OCI-LY3 (cell line): ENCODE data around the gene CFAP221.

Source experiments
- H2AFZ ChIP-seq: fragments of 200-600, 300-600 bp; shearing (Covaris generic); 2 replicates; pipeline ENCODE4 v1.6.0; 2014; ENCODE audit warnings: antibody characterized with exemption, low read depth, low read length
- H3K27ac ChIP-seq: fragments of 200-600, 300-600 bp; sonication (generic); 2 replicates; pipeline ENCODE4 v1.5.1; 2014; ENCODE audit warnings: mild to moderate bottlenecking, low read length, moderate library complexity, mixed read lengths
- H3K27me3 ChIP-seq: fragments of 200-600, 300-600 bp; sonication (generic); 2 replicates; pipeline ENCODE4 v1.6.1; 2014; ENCODE audit warnings: low read depth, low read length, mixed read lengths
- H3K36me3 ChIP-seq: fragments of 200-600, 300-600 bp; sonication (generic); replicated peaks from 2 replicates; pipeline ENCODE3; 2014; ENCODE audit warnings: low read depth, low read length, mixed read lengths
- H3K4me1 ChIP-seq: fragments of 300-600, 200-600 bp; sonication (generic); 2 replicates; pipeline ENCODE4 v1.6.1; 2014; ENCODE audit warnings: low read length, mixed read lengths
- H3K4me2 ChIP-seq: fragments of 200-600, 300-600 bp; sonication (generic); 2 replicates; pipeline ENCODE4 v1.6.1; 2014; ENCODE audit warnings: low read length, mixed read lengths
- H3K4me3 ChIP-seq: fragments of 300-600, 200-600 bp; sonication (generic); 2 replicates; pipeline ENCODE4 v1.5.1; 2014; ENCODE audit warnings: antibody characterized with exemption, mild to moderate bottlenecking, low read length, moderate library complexity
- H3K79me2 ChIP-seq: fragments of 300-600, 200-600 bp; shearing (Covaris generic); 2 replicates; pipeline ENCODE4 v1.6.1; 2014; ENCODE audit warnings: mild to moderate bottlenecking, low read length, mixed read lengths
- H3K9ac ChIP-seq: fragments of 300-600, 200-600 bp; shearing (Covaris generic); 2 replicates; pipeline ENCODE4 v1.6.0; 2014; ENCODE audit warnings: mild to moderate bottlenecking, low read length, moderate library complexity
- H3K9me3 ChIP-seq: fragments of 200-600, 300-600 bp; shearing (Covaris generic); 2 replicates; pipeline ENCODE4 v1.6.1; 2014; ENCODE audit warnings: low read length, mixed read lengths; ENCODE audit not compliant: insufficient read depth
- H4K20me1 ChIP-seq: fragments of 200-600, 300-600 bp; sonication (generic); 2 replicates; pipeline ENCODE4 v1.6.1; 2016; ENCODE audit warnings: low read length, mixed read lengths; ENCODE audit not compliant: insufficient read depth
- CTCF ChIP-seq: fragments of 200-600, 300-600 bp; sonication (generic); IDR thresholded peaks from 2 replicates; pipeline ENCODE4 v1.5.1; 2014; ENCODE audit warnings: antibody characterized with exemption, low read length, low read depth
- EZH2phosphoT487 ChIP-seq: fragments of 200-600 bp; shearing (Covaris generic); IDR thresholded peaks from 2 replicates; pipeline ENCODE4 v1.6.1; 2018; ENCODE audit warnings: antibody characterized with exemption, mixed run types, low read depth

Gene CFAP221

DNA sequence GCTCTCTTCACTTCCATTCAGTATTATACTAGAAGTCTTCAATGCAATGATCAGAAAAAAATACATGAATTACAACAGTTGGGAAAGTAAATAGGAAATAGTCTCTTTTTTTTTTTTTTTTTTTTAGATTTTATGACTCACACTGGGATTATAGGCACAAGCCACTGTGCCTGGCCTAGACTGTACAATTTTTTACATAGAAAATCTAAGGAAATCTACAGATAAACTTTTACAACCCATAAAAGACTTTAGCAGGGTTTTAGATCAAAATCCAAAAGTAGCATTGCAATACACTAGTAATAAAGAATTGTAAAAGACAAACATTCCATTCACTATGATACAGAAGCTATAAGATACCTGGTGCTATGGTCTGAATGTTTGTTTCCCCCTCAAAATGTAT is 39.0 kb downstream of the CFAP221 start:
- Histone ChIP-seq H3K27ac (no peak overlapping the region), H3K27me3 (0 out of 2 replicates have a peak, but pooled peaks cover 4% of the 10 kb centered on the region), H3K4me2 (no peak overlapping the region), H3K9me3 (no peaks in the 10 kb centered on the region), H3K79me2 (no peaks in the 10 kb centered on the region), H3K4me3 (no peak overlapping the region), H3K4me1 (no peaks in the 10 kb centered on the region), H2AFZ (no peak overlapping the region), H3K36me3 (no peaks in the 10 kb centered on the region), H3K9ac (no peak overlapping the region), H4K20me1 (no peaks in the 10 kb centered on the region)
- no peak for TF ChIP-seq EZH2phosphoT487
- TF ChIP-seq CTCF: no peak

GRCh38 chr2:119584469-119584868 is 40.2 kb downstream of the CFAP221 start:
- H3K79me2 ChIP-seq: no peaks in the 10 kb centered on the region
- H3K9me3 ChIP-seq: no peaks in the 10 kb centered on the region
- TF ChIP-seq EZH2phosphoT487 (no peak), CTCF (no peak)
- H3K4me1 ChIP-seq: no peaks in the 10 kb centered on the region
- H3K4me3 ChIP-seq: no peak overlapping the region
- H2AFZ ChIP-seq: no peak overlapping the region
- no peak overlapping the region for H3K9ac ChIP-seq
- H3K4me2 ChIP-seq: no peak overlapping the region
- no peaks in the 10 kb centered on the region for H4K20me1 ChIP-seq
- 0 out of 2 replicates have a peak, but pooled peaks cover 6% of the 10 kb centered on the region for H3K27me3 ChIP-seq
- H3K36me3 ChIP-seq: no peaks in the 10 kb centered on the region
- H3K27ac ChIP-seq: no peak overlapping the region

GRCh38 chr2:119586085-119586484 is 41.8 kb downstream of the CFAP221 start:
- Histone ChIP-seq H3K4me3 (no peak overlapping the region), H3K9me3 (no peaks in the 10 kb centered on the region), H3K4me2 (no peak overlapping the region), H2AFZ (no peak overlapping the region), H4K20me1 (no peaks in the 10 kb centered on the region), H3K9ac (no peak overlapping the region), H3K27ac (no peak overlapping the region), H3K4me1 (no peaks in the 10 kb centered on the region), H3K79me2 (no peaks in the 10 kb centered on the region), H3K36me3 (no peaks in the 10 kb centered on the region), H3K27me3 (peaks cover 11% of the 10 kb centered on the region)
- TF ChIP-seq EZH2phosphoT487 (no peak), CTCF (no peak)

DNA sequence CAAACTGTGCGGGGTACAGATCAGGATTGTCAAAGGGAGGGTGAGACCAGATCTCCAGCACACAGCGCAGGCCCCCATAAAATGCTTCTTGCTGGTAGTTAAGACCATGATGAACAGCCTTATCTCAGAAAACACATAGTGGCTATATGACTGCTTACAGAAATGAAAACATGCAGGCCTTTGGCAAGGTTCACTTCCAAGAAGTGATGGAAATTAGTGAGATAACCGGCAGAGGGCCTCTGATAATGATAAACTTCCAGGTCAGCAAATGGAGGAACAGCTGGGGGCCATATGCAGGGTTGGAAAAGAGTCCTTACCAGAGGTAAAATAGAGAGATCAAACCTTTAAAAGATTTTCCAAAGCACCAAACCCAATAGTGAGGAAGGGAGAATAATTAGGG is 46.6 kb downstream of the CFAP221 start:
- Histone ChIP-seq H2AFZ (no peak overlapping the region), H3K79me2 (no peaks in the 10 kb centered on the region), H3K4me2 (no peak overlapping the region), H3K27me3 (peaks cover 23% of the 10 kb centered on the region), H4K20me1 (no peaks in the 10 kb centered on the region), H3K9ac (no peak overlapping the region), H3K36me3 (no peaks in the 10 kb centered on the region), H3K4me1 (no peaks in the 10 kb centered on the region), H3K4me3 (no peak overlapping the region), H3K27ac (no peak overlapping the region), H3K9me3 (no peaks in the 10 kb centered on the region)
- TF ChIP-seq EZH2phosphoT487: no peak
- no peak for TF ChIP-seq CTCF
